HG03354 (cell line): ENCODE measurements around the gene FTO.

Source experiments
- ATAC-seq: cut with Tn5 transposase; IDR thresholded peaks from one replicate; pipeline ENCODE4 v1.9.1; 2021; ENCODE audit warnings: mild to moderate bottlenecking; ENCODE audit not compliant: unreplicated experiment, poor library complexity, severe bottlenecking

The FTO gene

GRCh38 chr16:53848277-53848942 is 144.5 kb downstream of the FTO start:
- ATAC-seq = no peak

GRCh38 chr16:53848950-53849349 is 145.0 kb downstream of the FTO start:
- ATAC-seq = no peak

GRCh38 chr16:53849585-53849984 is 145.6 kb downstream of the FTO start:
- ATAC-seq = no peak

- ATAC-seq = no peak
Measured at GRCh38 chr16:53849994-53850393, 146.0 kb downstream of the FTO start.

- ATAC-seq = no peak
Measured at GRCh38 chr16:53852678-53853077, 148.7 kb downstream of the FTO start.

- ATAC-seq = no peak
Measured at GRCh38 chr16:53855056-53855455, 151.1 kb downstream of the FTO start.

GRCh38 chr16:53855511-53855910 is 151.6 kb downstream of the FTO start:
- ATAC-seq = no peak

GRCh38 chr16:53859995-53860540 is 156.1 kb downstream of the FTO start:
- ATAC-seq = no peak

GRCh38 chr16:53863861-53864260 is 159.9 kb downstream of the FTO start:
- ATAC-seq = no peak

GRCh38 chr16:53864819-53865493 is 161.0 kb downstream of the FTO start:
- no peak for ATAC-seq

- no peak for ATAC-seq
Measured at GRCh38 chr16:53865494-53865863, 161.5 kb downstream of the FTO start.

- ATAC-seq = no peak
Measured at GRCh38 chr16:53866520-53866919, 162.6 kb downstream of the FTO start.

- ATAC-seq = no peak
Measured at GRCh38 chr16:53870831-53871230, 166.9 kb downstream of the FTO start.

GRCh38 chr16:53872248-53873221 is 168.6 kb downstream of the FTO start:
- ATAC-seq = no peak

GRCh38 chr16:53876811-53877210 is 172.9 kb downstream of the FTO start:
- ATAC-seq = no peak

- no peak for ATAC-seq
Measured at GRCh38 chr16:53878216-53878615, 174.3 kb downstream of the FTO start.

GRCh38 chr16:53881371-53881770 is 177.4 kb downstream of the FTO start:
- ATAC-seq = no peak

GRCh38 chr16:53882310-53882709 is 178.4 kb downstream of the FTO start:
- no peak for ATAC-seq

- ATAC-seq = no peak
Measured at GRCh38 chr16:53884748-53885147, 180.8 kb downstream of the FTO start.
